Measurements from ENCODE around the gene IFI27. TPM values are rescaled to one million over a fixed set of nuclear protein-coding genes. Genes with fewer than 3 reads are reported as not detected.

IFI27 gene
- total RNA-seq, 1 donor from 2014 or later = 0.64 TPM

DNA sequence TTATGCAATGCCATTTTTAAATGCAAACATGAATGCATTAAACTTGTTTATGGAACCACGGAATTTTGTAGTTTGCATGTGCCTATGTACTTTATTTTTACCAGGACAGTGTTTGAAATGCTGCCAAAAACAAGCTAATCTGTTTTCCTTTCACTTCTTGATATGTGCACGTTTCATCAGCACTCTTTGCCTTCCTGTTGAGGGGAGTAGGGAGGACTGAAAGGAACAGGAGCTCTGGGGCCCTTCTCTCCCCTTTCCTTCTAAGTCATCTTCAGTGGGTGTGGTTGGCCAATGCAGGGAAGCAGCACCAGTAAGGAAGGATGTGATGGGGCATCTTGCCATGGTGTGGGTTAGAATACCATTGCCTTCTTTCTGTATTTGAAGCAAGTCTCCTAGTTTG lies 51.4 kb downstream of the IFI27 start:
- Mint-ChIP-seq H3K27ac (no peak overlapping the region), H3K9me3 (no peaks in the 10 kb centered on the region), H3K4me1 (no peaks in the 10 kb centered on the region), H3K27me3 (peaks cover 26% of the 10 kb centered on the region), H3K36me3 (ENCODE audit: low read depth) (no peaks in the 10 kb centered on the region), H3K4me3 (no peak overlapping the region)
- intact Hi-C loops (cut with micrococcal nuclease) = no loop called here
- DNase-seq = no peak
- no peak for ATAC-seq (ENCODE audit: low read depth)
- ChIA-PET CTCF (interaction anchor here (1.2 kb wide), 1 partner anchor 25 kb away, joined by 4 read pairs; no protein-coding TSS in a partner anchor), POLR2A (no interaction called here)
- TF ChIP-seq, protein P1, sequence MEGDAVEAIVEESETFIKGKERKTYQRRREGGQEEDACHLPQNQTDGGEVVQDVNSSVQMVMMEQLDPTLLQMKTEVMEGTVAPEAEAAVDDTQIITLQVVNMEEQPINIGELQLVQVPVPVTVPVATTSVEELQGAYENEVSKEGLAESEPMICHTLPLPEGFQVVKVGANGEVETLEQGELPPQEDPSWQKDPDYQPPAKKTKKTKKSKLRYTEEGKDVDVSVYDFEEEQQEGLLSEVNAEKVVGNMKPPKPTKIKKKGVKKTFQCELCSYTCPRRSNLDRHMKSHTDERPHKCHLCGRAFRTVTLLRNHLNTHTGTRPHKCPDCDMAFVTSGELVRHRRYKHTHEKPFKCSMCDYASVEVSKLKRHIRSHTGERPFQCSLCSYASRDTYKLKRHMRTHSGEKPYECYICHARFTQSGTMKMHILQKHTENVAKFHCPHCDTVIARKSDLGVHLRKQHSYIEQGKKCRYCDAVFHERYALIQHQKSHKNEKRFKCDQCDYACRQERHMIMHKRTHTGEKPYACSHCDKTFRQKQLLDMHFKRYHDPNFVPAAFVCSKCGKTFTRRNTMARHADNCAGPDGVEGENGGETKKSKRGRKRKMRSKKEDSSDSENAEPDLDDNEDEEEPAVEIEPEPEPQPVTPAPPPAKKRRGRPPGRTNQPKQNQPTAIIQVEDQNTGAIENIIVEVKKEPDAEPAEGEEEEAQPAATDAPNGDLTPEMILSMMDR (IDR thresholded peaks at IDR 0.05) = no peak

DNA sequence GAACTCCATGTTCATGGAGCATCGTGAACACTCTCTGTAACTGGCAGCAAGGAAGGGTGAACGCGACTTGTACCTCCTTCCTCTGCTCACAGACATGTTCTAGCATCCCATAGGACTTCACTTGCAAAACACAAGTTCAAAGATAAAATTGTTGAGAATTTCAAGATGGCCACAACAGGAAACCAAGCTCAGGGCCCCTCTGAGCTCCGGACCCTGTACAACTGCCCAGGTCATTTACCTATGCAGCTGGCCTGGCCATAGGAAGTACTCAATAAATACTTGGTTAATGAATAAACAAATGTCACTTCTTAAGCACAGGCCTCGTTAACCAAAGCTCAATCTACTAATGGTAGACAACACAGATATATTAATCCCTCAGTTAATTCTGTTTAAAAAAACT lies 51.9 kb downstream of the IFI27 start:
- no peak for ATAC-seq (ENCODE audit: low read depth)
- TF ChIP-seq, protein P1 (IDR thresholded peaks at IDR 0.05) = no peak
- Mint-ChIP-seq H3K4me3 (no peak overlapping the region), H3K27me3 (peaks cover 26% of the 10 kb centered on the region), H3K27ac (no peak overlapping the region), H3K4me1 (no peaks in the 10 kb centered on the region), H3K36me3 (ENCODE audit: low read depth) (no peaks in the 10 kb centered on the region), H3K9me3 (no peaks in the 10 kb centered on the region)
- no peak for DNase-seq
- CTCF ChIA-PET = interaction anchor here (1.2 kb wide), 1 partner anchor 26 kb away, joined by 4 read pairs; no protein-coding TSS in a partner anchor
- POLR2A ChIA-PET = no interaction called here
- intact Hi-C loops (cut with micrococcal nuclease) = no loop called here

DNA sequence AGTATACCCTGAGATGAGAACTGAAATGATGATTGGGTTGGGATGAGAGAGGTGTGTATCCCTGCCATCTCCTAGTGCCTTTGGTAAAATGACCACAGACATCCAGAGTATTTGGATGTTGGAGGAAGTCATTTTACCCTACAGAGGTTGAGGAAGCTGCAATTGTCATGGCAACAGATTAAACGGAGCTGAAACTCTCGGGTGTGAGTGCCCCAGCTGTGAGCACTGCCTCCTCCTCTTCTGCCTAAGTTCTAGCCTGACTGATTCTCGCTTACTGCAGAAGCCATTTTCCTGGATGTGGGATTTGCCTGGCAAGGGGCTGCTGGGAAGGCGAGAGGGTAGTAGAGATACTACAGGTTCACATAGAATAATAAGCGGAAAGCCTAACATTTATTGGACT lies 53.3 kb downstream of the IFI27 start:
- ATAC-seq (ENCODE audit: low read depth) = no peak
- H3K4me1 Mint-ChIP-seq = no peaks in the 10 kb centered on the region
- peaks cover 14% of the 10 kb centered on the region for H3K27me3 Mint-ChIP-seq
- no peak for DNase-seq
- CTCF ChIA-PET = no interaction called here
- no peak overlapping the region for H3K4me3 Mint-ChIP-seq
- no peaks in the 10 kb centered on the region for H3K9me3 Mint-ChIP-seq
- POLR2A ChIA-PET = no interaction called here
- TF ChIP-seq, protein P1 (IDR thresholded peaks at IDR 0.05) = no peak
- H3K27ac Mint-ChIP-seq = no peak overlapping the region
- intact Hi-C loops (cut with micrococcal nuclease) = no loop called here
- H3K36me3 Mint-ChIP-seq (ENCODE audit: low read depth) = no peaks in the 10 kb centered on the region

DNA sequence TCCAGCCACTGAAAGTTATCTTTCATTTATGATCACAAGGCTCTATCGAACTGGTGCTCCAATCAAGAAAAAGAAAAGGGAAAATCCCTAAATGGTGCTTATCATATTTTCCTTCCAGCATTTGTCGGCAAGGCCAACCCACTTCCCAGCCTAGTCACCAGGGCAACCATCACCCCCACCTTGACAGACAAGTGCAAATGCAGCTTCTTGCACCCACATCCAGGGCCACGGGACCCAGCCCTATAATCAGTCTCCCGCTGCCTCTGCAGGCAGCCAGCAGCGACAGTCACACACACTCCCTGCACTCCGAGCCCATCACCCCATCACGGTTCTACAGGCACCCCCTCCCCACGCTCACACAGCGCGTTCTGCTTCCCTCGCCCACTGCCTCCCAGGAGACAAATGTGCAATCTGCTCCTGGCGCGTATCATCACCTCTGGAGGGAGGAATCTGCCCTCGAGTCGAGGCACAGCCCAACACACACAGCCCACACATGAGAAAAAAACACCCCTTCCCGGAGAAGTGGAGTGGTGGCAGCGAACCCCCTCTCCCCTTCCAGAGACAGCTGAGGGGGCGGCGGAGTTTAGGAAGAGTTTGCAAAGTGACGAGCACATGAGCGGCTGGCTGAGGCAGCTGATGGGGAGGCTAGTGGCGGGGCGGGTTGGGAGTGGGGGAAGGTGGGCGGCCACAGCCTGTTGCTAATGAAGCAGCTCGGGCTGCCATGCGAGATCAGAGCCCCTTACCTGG lies 54.3 kb downstream of the IFI27 start:
- Mint-ChIP-seq H3K27ac (no peak overlapping the region), H3K27me3 (peaks cover 8% of the 10 kb centered on the region), H3K4me3 (no peak overlapping the region), H3K36me3 (ENCODE audit: low read depth) (no peaks in the 10 kb centered on the region), H3K4me1 (no peaks in the 10 kb centered on the region), H3K9me3 (no peaks in the 10 kb centered on the region)
- ChIA-PET POLR2A (interaction anchor here (0.6 kb wide), 1 partner anchor 11 kb away, joined by 3 read pairs; no protein-coding TSS in a partner anchor), CTCF (no interaction called here)
- DNase-seq (no peak), ATAC-seq (ENCODE audit: low read depth) (no peak)
- intact Hi-C loops (cut with micrococcal nuclease) = no loop called here
- TF ChIP-seq, protein P1 (IDR thresholded peaks at IDR 0.05) = no peak

DNA sequence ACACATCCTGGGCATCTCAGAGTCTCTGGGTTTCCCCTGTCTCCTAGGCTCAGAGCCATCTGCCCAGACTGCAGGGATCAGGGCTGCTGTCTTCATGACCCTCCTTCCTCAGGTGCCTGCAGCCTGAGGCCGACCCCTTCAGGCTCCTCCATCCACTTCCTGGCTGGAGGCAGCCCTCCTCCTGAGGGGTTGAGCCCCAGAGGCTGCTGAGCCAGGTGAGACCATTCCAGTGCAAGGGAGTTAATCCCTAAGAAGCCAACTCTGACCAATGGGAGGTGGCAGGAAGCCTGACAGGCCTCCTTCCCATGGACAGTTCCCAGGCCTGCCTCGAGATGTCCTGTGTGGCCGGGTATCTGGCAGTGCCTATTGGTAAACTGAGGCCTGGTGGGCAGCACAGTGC lies 55.2 kb downstream of the IFI27 start:
- H3K36me3 Mint-ChIP-seq (ENCODE audit: low read depth) = no peaks in the 10 kb centered on the region
- ChIA-PET CTCF (interaction anchor here (0.9 kb wide), 1 partner anchor 29 kb away, joined by 4 read pairs; no protein-coding TSS in a partner anchor), POLR2A (no interaction called here)
- H3K4me3 Mint-ChIP-seq = no peak overlapping the region
- H3K9me3 Mint-ChIP-seq = no peaks in the 10 kb centered on the region
- DNase-seq = no peak
- H3K4me1 Mint-ChIP-seq = no peaks in the 10 kb centered on the region
- no peak for ATAC-seq (ENCODE audit: low read depth)
- no peak overlapping the region for H3K27ac Mint-ChIP-seq
- intact Hi-C loops (cut with micrococcal nuclease) = no loop called here
- peaks cover 8% of the 10 kb centered on the region for H3K27me3 Mint-ChIP-seq
- TF ChIP-seq, protein P1 (IDR thresholded peaks at IDR 0.05) = no peak

Other genes starting within 250 kb of the IFI27 start
- not detected in 2 replicates for gene FAM181A, start 183.4 kb upstream of the IFI27 start, total RNA-seq
- gene ASB2, start 134.2 kb upstream of the IFI27 start, total RNA-seq = 2.7 and 3.1 TPM in 2 replicates
- not detected in 2 replicates for gene CCDC197, start 113.4 kb upstream of the IFI27 start, total RNA-seq
- 0.12 TPM in 1 of 2 replicates, not detected in the other for gene OTUB2, start 84.4 kb upstream of the IFI27 start, total RNA-seq
- gene DDX24, start 29.5 kb upstream of the IFI27 start, total RNA-seq = 169 and 179 TPM in 2 replicates
- 9.2 and 11.4 TPM in 2 replicates for gene IFI27L1, start 29.4 kb upstream of the IFI27 start, total RNA-seq
- gene IFI27L2, start 18.9 kb downstream of the IFI27 start, total RNA-seq = 37.0 and 37.3 TPM in 2 replicates
- gene PPP4R4, start 63.6 kb downstream of the IFI27 start, total RNA-seq = 0.22 TPM in 1 of 2 replicates, not detected in the other
- not detected in 2 replicates for gene SERPINA10, start 182.5 kb downstream of the IFI27 start, total RNA-seq
- not detected in 2 replicates for gene SERPINA6, start 212.6 kb downstream of the IFI27 start, total RNA-seq

All from activated B cell treated with CpG ODN at 0.5 μM for 24 hours (primary cell).